ENCODE measurements around the gene EPB41L2.

EPB41L2 gene

DNA sequence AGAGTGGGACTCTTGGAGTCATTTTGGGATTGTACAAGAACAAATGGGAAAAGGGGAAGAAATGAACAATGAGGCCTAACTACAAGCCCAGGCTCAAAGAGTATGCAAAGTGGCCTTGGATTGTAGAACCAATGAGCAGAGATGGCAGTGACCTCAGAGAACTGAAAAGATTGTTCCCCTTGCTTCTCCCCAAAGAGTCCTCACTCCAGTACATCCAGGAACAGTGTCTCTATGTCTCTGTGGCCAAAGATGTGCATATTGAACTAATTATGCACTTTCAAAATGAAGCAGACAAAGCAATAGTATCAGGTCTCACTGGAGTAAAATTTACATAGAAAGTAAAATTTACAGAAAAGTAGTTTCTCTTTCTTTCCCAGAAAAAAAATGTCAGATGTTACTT is 154.9 kb downstream of the EPB41L2 start:
- no peak for DNase-seq (ENCODE audit: low read depth)

DNA sequence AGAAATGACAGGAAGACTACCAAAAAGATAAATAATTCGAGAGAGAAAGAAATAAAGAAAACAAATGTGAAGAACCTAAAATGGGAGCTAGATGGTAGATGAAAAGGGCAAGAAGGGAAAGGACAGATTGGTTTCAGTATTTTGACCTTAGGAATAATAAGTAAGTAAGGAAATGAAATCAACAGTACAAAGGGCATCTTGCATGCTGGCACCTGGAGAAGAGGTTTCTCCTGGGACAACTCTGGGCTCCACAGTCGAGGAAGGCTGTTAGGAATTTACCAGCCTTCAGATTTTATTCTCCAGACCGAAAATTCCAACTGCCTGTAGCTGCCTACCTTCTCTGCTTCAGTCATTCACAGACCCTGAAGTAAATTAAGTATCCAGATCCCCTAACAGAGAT is 155.4 kb downstream of the EPB41L2 start:
- DNase-seq (ENCODE audit: low read depth) = no peak

DNA sequence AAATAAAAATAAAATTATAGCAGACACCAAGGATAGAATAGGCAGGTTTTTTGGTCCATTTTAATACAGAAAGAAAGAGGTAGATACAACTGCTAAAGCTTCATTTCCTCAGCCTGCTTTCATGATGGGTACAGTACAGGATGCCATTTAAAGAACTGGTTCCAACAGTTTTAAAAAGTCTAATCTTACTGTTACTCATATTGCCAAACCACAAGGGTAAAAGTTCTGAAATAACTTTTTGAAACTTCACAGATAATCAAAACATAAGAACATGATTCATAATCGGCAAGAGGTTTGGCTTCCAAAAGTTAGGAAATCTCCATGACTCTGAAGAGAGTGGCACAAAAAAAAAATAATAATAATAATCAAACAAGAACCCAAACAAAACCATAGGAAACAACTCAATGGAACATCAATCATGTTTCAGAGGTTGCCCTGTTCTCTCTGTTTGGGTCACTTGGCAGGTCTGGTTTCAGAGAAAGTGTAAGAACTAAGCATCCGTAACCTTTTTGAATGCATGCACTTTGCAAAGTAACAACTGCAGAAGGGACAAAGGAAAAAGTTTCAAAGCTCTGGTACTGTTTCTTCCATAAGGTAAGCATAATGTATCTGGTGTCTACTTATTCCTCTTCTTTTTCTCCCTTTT is 156.2 kb downstream of the EPB41L2 start:
- DNase-seq (ENCODE audit: low read depth) = no peak

DNA sequence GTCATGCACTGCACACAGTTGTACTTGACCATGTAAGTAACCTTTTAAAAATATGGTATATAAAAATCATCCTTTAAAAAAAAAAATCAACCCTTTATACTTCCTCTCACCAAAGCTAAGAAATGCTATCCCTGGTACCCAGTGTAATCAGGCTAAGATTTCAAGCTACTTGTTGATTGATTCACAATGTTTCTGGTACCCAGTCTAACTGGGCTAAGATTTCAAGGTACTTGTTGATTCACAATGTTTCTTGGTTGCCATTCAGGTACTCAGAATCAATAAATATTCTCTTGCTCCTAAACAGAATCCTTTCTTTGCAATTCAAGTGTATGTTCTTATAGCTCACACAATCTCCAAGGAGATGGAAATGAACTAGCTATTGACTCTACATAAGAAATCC is 159.4 kb downstream of the EPB41L2 start:
- no peak for DNase-seq (ENCODE audit: low read depth)

DNA sequence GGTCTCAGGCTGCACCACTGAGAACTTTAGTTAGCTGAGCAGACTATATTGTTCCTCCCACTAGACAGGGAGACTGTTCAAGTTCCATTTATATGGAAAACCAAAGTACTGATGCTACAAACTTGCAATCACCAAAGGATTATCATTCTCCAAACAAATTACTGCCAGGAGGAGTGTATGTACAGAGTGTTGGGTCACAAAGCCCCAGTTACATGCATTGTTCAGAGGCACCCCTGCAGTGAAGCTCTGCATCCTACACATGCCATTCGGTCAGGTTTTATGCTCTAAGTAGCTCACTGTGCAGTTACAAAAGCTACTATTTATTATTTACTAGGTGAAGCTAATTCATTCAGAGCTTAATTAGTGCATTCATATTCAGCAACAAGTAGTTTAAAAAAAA is 160.0 kb downstream of the EPB41L2 start:
- DNase-seq (ENCODE audit: low read depth) = no peak

DNA sequence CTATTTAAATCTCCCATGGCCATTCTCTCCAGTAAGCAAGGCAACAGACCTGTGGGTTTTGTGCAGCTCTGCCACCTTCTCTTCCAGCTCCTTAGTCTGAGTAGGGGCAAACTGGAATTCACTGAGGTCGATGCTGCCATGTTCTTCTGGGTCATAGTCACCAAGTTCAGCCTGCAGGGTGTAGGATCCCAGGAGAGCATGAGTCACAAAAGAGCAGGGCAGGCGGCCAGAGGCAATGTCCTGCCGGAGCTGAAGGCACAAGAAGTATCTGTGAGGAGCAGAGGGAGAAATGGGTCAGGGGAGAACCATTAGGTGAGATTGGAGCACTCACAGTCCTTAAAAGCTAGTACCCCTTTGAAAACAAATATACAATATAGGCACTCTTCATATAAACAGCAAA is 162.1 kb downstream of the EPB41L2 start:
- DNase-seq (ENCODE audit: low read depth) = no peak

DNA sequence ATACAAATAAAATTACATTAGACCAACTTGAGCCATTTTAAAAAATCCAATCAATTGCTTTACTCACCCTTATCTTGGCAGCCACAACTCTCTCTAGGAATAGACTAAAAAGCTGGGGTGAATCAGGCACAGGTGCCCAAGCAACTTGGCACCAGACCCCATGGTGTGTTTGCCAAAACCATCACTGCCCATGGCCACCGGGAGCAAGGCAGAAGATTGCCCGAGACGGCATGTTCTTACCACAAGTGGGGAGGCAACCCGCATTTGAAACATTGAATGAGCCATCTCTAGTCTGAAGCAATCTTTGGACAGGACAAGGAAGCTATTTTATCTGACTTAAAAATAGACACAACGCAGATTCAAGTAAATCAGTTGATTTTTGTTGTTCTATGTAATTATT is 166.8 kb downstream of the EPB41L2 start:
- no peak for DNase-seq (ENCODE audit: low read depth)

DNA sequence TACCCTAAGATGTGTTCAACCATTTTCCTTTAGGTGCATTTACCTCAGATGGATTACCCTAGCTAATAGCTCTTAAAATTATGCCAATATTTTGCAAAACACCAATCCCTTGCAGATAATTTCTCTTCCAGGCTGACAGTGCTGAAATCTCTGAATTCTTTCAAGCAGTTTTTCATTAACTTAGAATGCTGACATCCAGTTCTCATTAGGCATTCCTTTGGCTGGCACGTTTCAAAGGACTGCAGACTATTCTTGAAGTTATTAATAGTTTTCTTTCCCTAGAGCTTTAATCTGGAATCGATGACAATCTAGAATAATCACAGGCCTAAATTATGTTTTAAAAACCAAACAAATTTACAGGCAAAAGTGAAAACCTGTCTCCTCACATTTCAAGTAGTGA is 167.5 kb downstream of the EPB41L2 start:
- no peak for DNase-seq (ENCODE audit: low read depth)

DNA sequence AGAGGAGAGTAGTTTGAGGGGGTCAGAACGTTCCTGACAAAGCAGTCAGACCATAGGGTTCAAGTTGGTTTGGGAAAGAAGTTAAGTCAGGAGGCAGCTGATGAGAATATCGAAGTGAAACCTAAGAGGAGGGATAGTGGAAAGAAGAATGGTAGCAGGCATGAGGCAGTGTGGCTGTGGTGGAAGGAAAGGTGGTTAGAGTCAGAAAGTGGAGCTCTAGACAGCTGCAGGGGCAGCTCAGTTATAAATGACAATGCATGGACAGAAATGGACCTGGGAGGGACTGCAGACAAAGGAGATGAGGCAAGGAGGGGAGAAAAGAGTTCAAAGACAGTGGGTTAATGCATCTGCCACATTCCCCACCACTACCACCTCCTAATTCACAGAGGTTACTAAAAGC is 169.3 kb downstream of the EPB41L2 start:
- DNase-seq (ENCODE audit: low read depth) = no peak

DNA sequence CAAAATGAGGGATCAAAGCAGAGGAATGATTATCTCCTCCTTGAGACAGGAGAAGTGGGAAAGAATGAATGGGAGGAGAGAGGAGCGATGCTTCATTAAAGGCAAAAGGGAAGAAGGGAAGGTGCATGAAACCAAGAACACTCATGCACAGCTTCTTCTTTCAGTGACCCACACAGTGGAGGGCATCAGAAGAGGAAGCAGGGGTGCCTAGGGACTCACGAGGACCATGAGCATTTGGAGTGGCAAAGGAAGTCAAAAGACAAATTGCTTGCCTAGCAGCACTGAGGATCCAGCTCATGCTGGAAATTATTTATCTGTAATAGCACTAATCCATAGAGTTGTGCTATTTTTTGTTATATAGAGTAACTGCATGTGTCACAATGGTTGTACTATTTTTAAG is 169.8 kb downstream of the EPB41L2 start:
- DNase-seq (ENCODE audit: low read depth) = no peak

DNA sequence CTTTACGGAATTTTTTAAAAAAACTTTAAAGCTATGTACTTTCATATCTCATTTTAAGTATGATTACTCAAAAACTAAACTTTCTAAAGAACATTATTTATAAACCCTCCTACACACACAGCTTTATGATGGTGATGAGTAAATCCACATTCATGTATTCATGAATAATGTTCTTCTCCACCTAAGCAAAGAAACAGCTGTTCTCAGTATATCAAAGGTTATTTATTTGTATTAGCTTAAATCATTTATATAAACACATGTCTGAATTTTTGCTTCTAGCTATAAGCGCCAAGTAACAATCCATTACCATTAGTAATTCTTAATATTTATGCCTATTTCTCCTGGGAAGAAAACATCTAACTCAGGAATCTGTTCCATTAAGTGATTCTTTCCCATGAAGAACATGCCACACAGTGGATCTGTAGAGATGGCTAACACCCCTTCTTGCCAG is 172.5 kb downstream of the EPB41L2 start:
- DNase-seq (ENCODE audit: low read depth) = no peak

DNA sequence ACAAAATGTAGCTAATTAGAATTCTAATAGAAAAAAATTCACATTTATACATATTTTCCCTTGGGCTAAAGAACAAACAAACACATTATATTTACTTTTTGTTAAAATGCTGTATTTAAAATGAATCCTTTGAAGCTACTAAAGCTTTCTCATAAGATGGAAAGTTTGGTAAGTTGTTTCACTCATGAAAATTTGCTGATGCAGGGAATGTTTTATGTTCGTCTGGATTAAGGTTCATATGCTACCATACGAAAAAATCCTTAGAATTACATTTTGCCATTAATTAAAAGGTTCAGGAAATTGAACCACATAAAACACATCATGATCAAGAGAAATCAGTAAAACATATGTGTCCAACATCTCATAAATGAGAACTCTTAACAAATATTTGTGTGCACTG is 173.6 kb downstream of the EPB41L2 start:
- no peak for DNase-seq (ENCODE audit: low read depth)

DNA sequence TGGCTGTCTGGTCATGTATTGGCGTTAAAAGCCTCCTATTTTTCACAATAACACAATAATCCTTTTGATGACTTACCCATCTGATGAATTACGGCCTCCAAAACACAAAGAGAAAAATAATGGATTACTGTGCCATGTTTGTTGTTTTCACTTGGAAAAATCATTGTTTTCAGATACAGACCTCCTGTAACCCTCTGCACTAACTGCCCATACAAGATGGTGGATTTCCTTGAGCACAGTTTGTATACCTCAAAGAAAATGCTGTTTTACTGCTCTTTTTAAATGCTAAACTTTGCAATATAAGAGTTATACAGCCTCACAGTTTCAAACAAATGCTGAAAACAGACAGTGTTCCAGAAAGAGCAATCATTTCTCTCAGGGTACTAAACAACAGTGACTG is 174.8 kb downstream of the EPB41L2 start:
- DNase-seq (ENCODE audit: low read depth) = no peak

DNA sequence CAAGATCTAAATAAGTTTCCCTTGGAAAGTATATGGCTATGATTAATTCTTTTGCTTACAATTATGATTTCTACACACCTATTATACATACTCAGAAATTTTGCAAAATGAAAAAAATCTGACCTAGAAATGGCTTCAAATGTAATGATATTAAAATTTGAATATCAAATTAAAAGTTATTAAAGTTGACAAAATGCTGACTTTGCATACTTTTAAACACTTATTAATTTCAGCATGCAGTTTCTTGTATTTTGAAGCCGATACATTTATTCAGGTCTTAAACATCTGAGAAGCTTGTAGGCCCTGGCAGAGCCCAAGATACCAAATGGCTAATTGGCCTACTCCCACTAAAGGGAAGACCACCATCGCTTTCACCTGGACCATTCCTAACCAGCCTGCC is 176.1 kb downstream of the EPB41L2 start:
- no peak for DNase-seq (ENCODE audit: low read depth)

DNA sequence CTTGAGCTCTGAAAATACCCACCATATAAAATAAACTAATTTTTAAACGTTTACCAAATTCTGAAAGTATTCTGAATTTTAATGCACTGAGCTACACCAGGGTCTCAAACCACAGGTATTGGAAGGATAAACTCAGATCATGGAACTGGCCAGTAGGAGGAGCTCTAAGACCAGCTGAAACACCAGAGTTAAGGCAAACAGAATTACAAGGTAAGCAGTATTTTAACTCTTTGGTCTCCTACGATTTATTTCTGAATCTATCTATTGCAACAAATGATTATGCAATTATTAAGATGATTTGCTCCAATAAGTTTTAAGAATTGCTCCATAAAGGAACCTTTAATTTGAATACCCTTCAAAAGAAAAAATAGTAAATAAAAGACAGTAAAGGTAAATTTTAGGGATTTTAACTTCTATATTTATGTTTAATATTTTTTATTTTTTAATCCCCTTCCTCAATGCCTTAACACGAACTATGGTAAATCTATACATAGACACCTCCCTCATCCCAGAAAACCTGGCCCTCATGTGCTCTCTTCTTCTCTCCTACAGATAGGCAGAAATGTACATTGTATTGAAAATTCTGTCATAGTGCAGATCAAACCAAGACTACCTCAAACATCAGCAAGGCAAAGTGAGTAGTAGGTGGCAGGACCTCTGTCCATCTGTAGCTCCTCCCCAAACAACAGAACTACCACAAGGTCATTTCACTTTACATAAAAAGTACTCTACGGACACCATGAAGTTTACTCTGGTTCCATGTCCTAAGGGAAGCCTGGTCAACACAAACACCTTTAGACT is 177.5 kb downstream of the EPB41L2 start:
- DNase-seq (ENCODE audit: low read depth) = peak; percentile 39

DNA sequence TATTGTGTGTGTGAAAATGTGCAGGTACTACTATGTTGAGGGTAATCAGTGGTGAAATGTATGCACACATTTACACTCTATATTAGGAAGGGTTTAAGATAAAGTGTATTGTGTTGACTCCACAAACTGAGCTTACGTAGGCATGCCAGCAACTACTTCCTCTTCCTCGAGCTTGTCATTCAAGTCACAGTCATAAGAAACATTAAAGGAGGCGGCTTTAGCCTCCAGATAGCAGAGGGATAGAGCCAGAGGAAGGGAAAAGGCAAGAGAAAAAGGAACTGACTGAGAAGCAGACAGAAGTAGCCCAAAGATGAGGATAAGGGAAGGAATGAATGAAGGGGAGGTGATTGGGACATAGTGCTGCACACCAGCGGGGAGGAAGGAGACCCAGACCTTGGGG is 180.7 kb downstream of the EPB41L2 start:
- DNase-seq (ENCODE audit: low read depth) = no peak

DNA sequence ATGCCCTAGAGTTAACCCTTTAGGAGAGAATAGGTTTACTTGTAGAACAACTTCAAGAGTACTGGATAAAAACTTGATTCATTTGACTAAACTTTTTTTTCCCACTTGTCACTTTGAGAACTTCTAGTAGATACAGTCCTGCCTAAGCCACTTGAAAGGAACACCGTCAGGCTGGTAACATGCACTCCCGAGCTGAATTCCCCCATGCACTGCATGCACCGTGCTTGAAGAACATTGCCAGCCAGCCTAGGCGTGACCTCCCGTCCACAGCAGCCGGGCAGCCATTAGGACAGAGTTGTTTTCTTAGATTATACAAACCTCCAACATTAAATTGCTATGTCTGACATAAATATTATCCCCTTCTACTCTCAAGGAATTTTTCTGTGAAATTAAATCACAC is 183.2 kb downstream of the EPB41L2 start:
- DNase-seq (ENCODE audit: low read depth) = no peak

DNA sequence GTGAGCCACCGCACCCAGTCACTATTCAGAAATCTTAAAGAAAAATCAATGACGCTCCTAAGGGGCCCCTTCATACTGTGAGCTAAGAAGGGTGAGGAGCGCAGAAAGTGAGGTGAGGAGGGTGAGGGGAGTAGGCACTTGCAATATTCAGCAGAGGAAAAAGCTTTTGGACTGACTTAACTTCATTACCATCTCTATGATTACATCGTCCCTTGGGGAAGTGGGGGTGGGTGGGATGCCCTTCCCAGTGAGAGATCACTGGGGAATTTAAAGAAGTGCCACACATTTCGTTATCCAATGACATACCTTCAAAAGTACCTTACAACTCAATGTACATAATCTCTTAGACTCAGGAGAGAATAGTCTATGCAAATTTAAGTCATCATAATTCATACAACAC is 189.3 kb downstream of the EPB41L2 start:
- DNase-seq (ENCODE audit: low read depth) = no peak

DNA sequence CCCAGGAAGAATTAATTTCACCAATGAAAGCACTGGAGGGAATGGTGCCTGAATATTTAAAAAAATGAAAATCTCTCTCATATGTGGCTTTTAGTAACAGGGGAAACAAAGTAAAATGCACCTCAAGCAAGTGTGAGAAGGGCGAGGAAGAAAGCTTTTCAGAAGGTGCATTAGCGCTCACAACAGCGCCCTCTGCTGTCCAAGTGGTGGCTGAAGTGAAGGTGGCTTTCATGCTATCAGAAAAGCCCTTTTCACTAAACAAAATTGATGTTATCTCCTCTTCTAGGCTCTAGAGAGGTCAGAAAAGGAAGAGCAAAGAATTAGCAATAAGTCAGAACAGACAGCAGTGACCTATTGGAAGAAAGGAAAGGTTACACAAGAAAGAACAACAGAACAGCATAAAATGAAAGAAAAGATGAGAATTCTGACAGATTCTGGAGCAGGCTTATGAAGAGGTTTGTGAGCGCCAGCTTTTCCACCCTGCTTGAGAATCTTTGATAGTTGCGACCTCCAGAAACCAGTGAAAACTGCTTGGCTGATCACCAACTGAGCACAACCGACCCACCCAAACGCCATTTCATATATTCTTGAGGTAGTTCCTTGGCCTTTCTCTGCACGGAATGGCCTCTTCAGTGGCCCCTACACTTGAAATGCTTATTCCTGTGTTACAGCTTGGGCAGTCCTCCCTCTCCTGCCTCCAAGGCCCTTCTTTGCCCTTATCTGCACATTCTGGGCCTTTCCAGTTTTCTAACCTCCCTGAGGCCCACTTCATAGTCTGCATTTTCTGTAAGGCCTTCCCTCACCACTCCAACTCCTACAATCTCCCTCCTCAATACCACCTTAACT is 190.6 kb downstream of the EPB41L2 start:
- DNase-seq (ENCODE audit: low read depth) = peak; percentile 36

DNA sequence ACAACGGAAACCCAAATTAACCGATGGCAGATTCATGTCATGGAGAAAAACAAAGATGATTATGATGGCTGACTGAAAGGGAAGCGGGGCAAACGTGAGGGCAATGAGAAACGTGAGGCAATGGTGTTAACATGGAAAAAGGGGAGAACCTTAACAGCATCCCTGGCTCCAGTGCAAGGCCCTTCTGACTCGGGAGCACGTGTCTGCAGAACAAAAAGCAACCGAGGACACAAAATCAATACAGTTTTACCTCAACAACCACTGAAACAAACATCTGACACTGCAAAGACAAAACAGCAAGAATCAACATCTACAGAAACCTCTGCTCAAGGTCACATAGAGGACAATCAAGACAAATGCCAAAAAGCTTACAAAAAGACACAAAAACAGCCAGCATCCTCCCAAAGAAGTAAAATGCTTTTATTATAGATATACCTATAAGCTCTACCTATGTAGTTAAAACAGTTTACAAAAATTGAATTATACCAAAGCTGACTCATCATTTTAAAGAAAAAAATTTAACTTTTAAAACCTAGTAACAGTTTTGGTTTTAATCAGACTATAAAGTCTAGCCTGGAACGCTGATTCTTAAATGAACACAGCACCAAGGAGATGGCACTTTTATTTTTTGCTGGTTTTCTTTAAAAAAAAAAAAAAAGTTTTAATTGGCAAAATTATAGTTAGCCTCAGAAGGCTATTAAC is 192.7 kb downstream of the EPB41L2 start:
- no peak for DNase-seq (ENCODE audit: low read depth)

DNA sequence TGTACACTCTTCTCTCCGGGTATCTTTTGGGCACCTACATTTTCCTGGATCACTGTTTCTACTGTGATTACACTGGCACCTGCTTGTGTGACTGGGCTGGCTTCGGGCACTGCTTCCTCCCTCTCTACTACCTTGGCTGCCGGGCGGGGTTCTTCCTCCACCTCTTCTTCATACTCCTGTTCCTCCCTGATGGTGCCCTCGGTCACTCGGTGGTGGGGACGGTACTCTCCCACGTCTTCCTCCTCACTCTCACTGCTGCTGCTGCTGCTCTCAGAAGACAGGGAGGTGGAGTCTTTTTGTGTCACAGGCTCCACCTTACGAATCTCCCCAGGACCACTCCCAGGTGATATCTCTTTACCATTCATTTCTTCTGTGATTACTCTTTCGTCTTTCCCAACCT is 193.4 kb downstream of the EPB41L2 start:
- DNase-seq (ENCODE audit: low read depth) = no peak

DNA sequence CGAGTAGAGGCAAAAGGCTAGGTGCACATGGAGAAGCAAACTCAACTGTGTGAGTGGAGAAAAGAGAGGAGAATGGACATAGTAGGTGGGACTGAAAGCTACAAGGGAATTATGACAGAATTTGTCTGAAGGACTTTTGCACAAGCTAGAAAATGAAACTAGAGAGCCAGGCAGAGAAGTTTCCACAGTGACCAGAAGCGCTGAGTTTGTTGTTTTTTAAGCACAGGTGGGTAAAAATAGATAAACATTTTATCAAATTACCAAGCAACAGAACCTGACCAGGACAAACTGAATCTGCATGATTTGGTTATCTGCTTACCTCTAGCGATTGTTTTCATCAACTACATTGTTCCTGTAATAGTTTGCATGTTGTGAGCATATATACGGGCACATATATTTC is 197.3 kb downstream of the EPB41L2 start:
- no peak for DNase-seq (ENCODE audit: low read depth)
